K562 (cell line): ENCODE results near the gene NRG2. TPM values are rescaled to one million over a fixed set of nuclear protein-coding genes. Genes with fewer than 3 reads are reported as not detected.

Experiments
- ATAC-seq: fragments of 200-7000 bp; cut with Tn5 transposase; 3 replicates; pipeline ENCODE4 v1.9.1; 2020; ENCODE audit warnings: moderate library complexity
- BruUV-seq: library from RNA; stranded (reverse); fragments of 400-500 nt; replicated peaks from 2 replicates; lab custom pipeline; 2021; lab: Mats Ljungman, UMichigan
- CTCF ChIA-PET: fragments of 300-600 bp; formaldehyde crosslinking; extraction: SDS; loops from one replicate; lab custom pipeline; 2021; ENCODE audit warnings: low intra/inter-chr PET ratio; lab: Yijun Ruan, JAX
- POLR2A ChIA-PET: fragments of 300-600, 350-650 bp; sonication (Branson Sonifier 250); formaldehyde crosslinking; extraction: SDS; loops from one replicate; lab custom pipeline; 2021; ENCODE audit warnings: antibody characterized with exemption, inconsistent platforms; lab: Yijun Ruan, JAX
- DNase-seq, 4 experiments: peaks; one replicate each; pipeline versions ENCODE4 v3.0.0 to v3.0.0-alpha.2; 2011 to 2018; ENCODE audit warnings: low spot score in 3 of 4, mixed read lengths in 3 of 4; ENCODE audit errors: extremely low read depth in 1 of 4
- FAIRE-seq: peaks from 2 replicates; lab custom pipeline; 2011; peaks lifted over from hg19 to GRCh38; lab: Jason Lieb, UNC
- H2AFZ ChIP-seq: 2 replicates; pipeline ENCODE4 v1.6.0; 2011; ENCODE audit warnings: low read depth, low read length, control low read depth, inconsistent platforms
- H3K27ac ChIP-seq: fragments of 200-600 bp; 3 replicates; pipeline ENCODE4 v1.8.0; 2011; ENCODE audit warnings: low read depth, mild to moderate bottlenecking, control low read depth, inconsistent platforms, low read length, moderate library complexity, mixed read lengths; ENCODE audit errors: extremely low read depth
- H3K27me3 ChIP-seq, 2 experiments: fragments of 300-600 bp in 1 of 2; 2 replicates in 1 of 2; 3 replicates in 1 of 2; pipeline versions ENCODE4 v1.6.0 to v1.8.0; 2011; ENCODE audit warnings: inconsistent platforms in 2 of 2, low read length in 2 of 2, mild to moderate bottlenecking in 1 of 2, mixed read lengths in 1 of 2, moderate library complexity in 1 of 2; ENCODE audit not compliant: control insufficient read depth in 2 of 2, insufficient read depth in 2 of 2
- H3K36me3 ChIP-seq: fragments of 300-600 bp; 3 replicates; pipeline ENCODE4 v1.8.0; 2011; ENCODE audit warnings: mild to moderate bottlenecking, low read length, inconsistent platforms; ENCODE audit not compliant: control insufficient read depth, insufficient read depth
- H3K4me1 ChIP-seq, 2 experiments: fragments of 200-600 bp in 1 of 2; replicated peaks in 1 of 2; 2 replicates in 1 of 2; 3 replicates in 1 of 2; pipeline versions ENCODE4 v1.5.1 to v1.8.0; 2011; ENCODE audit warnings: inconsistent platforms in 2 of 2, low read length in 2 of 2, mild to moderate bottlenecking in 1 of 2, mixed read lengths in 1 of 2, moderate library complexity in 1 of 2; ENCODE audit not compliant: control insufficient read depth in 2 of 2, insufficient read depth in 2 of 2
- H3K4me2 ChIP-seq: 2 replicates; pipeline ENCODE4 v1.6.1; 2011; ENCODE audit warnings: low read length, control low read depth, inconsistent platforms, mixed read lengths; ENCODE audit not compliant: insufficient read depth
- H3K4me3 ChIP-seq: fragments of 200-600 bp; sonication (generic), shearing (Covaris generic); 2 replicates; pipeline ENCODE4 v1.5.1; 2016; ENCODE audit warnings: control low read depth, inconsistent platforms
- H3K79me2 ChIP-seq: fragments of 200-600 bp; 3 replicates; pipeline ENCODE4 v1.8.0; 2011; ENCODE audit warnings: low read length, inconsistent platforms; ENCODE audit not compliant: control insufficient read depth, insufficient read depth
- H3K9ac ChIP-seq, 2 experiments: 2 replicates each; pipeline versions ENCODE4 v1.6.0 to v1.6.1; 2011; ENCODE audit warnings: low read depth in 2 of 2, low read length in 2 of 2, control low read depth in 1 of 2, inconsistent platforms in 1 of 2, mild to moderate bottlenecking in 1 of 2, mixed read lengths in 1 of 2; ENCODE audit not compliant: insufficient read depth in 1 of 2
- H3K9me1 ChIP-seq: one replicate; pipeline ENCODE4 v1.6.0; 2011; ENCODE audit warnings: inconsistent platforms, mild to moderate bottlenecking, low read length, moderate library complexity; ENCODE audit not compliant: control insufficient read depth, insufficient read depth
- H3K9me3 ChIP-seq: replicated peaks from 2 replicates; pipeline ENCODE4 v1.5.1; 2011; ENCODE audit warnings: low read depth, low read length, inconsistent platforms; ENCODE audit not compliant: control insufficient read depth, insufficient read depth
- H4K20me1 ChIP-seq: replicated peaks from 2 replicates; pipeline ENCODE4 v1.6.1; 2011; ENCODE audit warnings: low read length, inconsistent platforms, mixed read lengths; ENCODE audit not compliant: control insufficient read depth, insufficient read depth
- CBX3 ChIP-seq, 2 experiments: IDR thresholded peaks; 1 replicate in 1 of 2; 2 replicates in 1 of 2; pipeline ENCODE4 v1.6.1; 2012; ENCODE audit warnings: inconsistent platforms in 2 of 2, low read length in 2 of 2, borderline replicate concordance in 1 of 2, control low read depth in 1 of 2
- GTF2A2 ChIP-seq: IDR thresholded peaks from 2 replicates; pipeline ENCODE4 v1.6.1; 2016; ENCODE audit warnings: mild to moderate bottlenecking, missing genetic modification characterization, missing compliant biosample characterization
- HSF4 ChIP-seq: fragments of 250-450 bp; sonication (Bioruptor Pico); IDR thresholded peaks from 2 replicates; pipeline ENCODE4 v2.1.2; 2022; ENCODE audit warnings: mild to moderate bottlenecking, moderate library complexity, borderline replicate concordance
- MAFF ChIP-seq: IDR thresholded peaks from 2 replicates; pipeline ENCODE4 v1.6.1; 2012; ENCODE audit warnings: low read length, improper control_type of control experiment
- PHF20 ChIP-seq: fragments of 450-650 bp; IDR thresholded peaks from 2 replicates; pipeline ENCODE4 v1.6.1; 2018; ENCODE audit not compliant: partially characterized antibody
- TBL1XR1 ChIP-seq, 2 experiments: IDR thresholded peaks; 2 replicates each; pipeline ENCODE4 v1.6.1; 2012; ENCODE audit warnings: improper control_type of control experiment in 2 of 2, low read length in 2 of 2, mild to moderate bottlenecking in 1 of 2
- ZNF140 ChIP-seq: fragments of 250-450 bp; sonication (Bioruptor Pico); IDR thresholded peaks from 2 replicates; pipeline ENCODE4 v1.8.0; 2021; ENCODE audit warnings: moderate library complexity, mild to moderate bottlenecking, inconsistent platforms
- ZNF263 ChIP-seq: sonication (generic); formaldehyde crosslinking; IDR thresholded peaks from 2 replicates; pipeline ENCODE4 v1.8.0; 2022; ENCODE audit warnings: mild to moderate bottlenecking, missing genetic modification reagents, borderline replicate concordance
- ZNF274 ChIP-seq: IDR thresholded peaks from 2 replicates; pipeline ENCODE4 v1.6.1; 2011; ENCODE audit warnings: low read depth, mild to moderate bottlenecking, low read length, moderate library complexity, borderline replicate concordance
- ZNF511 ChIP-seq: sonication (generic); formaldehyde crosslinking; IDR thresholded peaks from 2 replicates; pipeline ENCODE4 v1.8.0; 2022; ENCODE audit warnings: mild to moderate bottlenecking, missing genetic modification reagents
- ZNF785 ChIP-seq: fragments of 250-450 bp; sonication (Bioruptor Pico); IDR thresholded peaks from 2 replicates; pipeline ENCODE4 v1.4.0; 2020; ENCODE audit warnings: mild to moderate bottlenecking
- WGBS: fragments of 100-300 bp; shearing (Covaris generic); methylation state at CpG from one replicate; pipeline ENCODE4 v1.1.6; 2016; ENCODE audit warnings: low coverage, mixed read lengths; ENCODE audit not compliant: insufficient coverage; ENCODE audit errors: missing lambda C conversion rate; 5-methylcytosine and 5-hydroxymethylcytosine counted together
- in situ Hi-C: fragments of 300-500 bp; cut with MboI; formaldehyde crosslinking; loops from 4 replicates; pipeline ENCODE4 v1.15.0; 2018; ENCODE audit warnings: inconsistent platforms, mixed read lengths
- intact Hi-C: fragments of 100-400 bp; cut with micrococcal nuclease; formaldehyde crosslinking; loops from 2 replicates; pipeline ENCODE4 v1.14.2; 2022
- polyA plus RNA-seq, 8 experiments: library from polyadenylated mRNA; depleted of rRNA in 4 of 8; stranded (reverse) in 5 of 8; unstranded in 3 of 8; fragments of >200 nt; fragmentation: Nextera tagmentation in 2 of 8; fragmentation: Illumina TruSeq in 1 of 8; extraction: Ambion mirVana in 2 of 8; extraction: Trizol in 1 of 8; gene quantifications; 2 replicates each; pipeline versions ENCODE4 v1.2.1 to v1.2.3, GENCODE V29; 2011 to 2014; ENCODE audit warnings: inconsistent platforms in 1 of 8, missing spikeins in 1 of 8
- total RNA-seq, 7 experiments: library from RNA; depleted of rRNA in 6 of 7; stranded (reverse); fragments of >200 nt in 6 of 7; fragmentation: Illumina TruSeq in 2 of 7; extraction: Trizol in 2 of 7; gene quantifications; 2 replicates each; pipeline versions ENCODE4 v1.2.1 to v1.2.3, GENCODE V29; 2011 to 2021; ENCODE audit warnings: low replicate concordance in 1 of 7

Gene NRG2
- total and polyA plus RNA-seq, 9 of the 15 experiments (the other 6 are each of a cell fraction or from before 2014, with no cell fraction given), result not detected

- TF ChIP-seq ZNF785 (CRISPR knock-in tag), result no peak
Measured at GRCh38 chr5:139974661-139975060, 68.4 kb downstream of the NRG2 start (continued).

GRCh38 chr5:139971202-139971725 is 71.8 kb downstream of the NRG2 start:
- Histone ChIP-seq H3K79me2 (no peaks in the 10 kb centered on the region), H4K20me1 (no peaks in the 10 kb centered on the region), H3K4me2 (no peak overlapping the region), H3K9ac (no peak overlapping the region), H3K27me3 (peaks cover 0 to 21% of the 10 kb centered on the region in 2 experiments; a peak in 4 of 5 replicates), H3K36me3 (no peaks in the 10 kb centered on the region), H2AFZ (no peak overlapping the region), H3K4me1 (peaks cover 0 to 10% of the 10 kb centered on the region in 2 experiments; a peak in 1 of 5 replicates), H3K9me3 (no peaks in the 10 kb centered on the region), H3K4me3 (no peak overlapping the region), H3K27ac (no peak overlapping the region), H3K9me1 (no peaks in the 10 kb centered on the region)
- no peak for FAIRE-seq
- POLR2A ChIA-PET, result interaction anchor here (0.6 to 0.7 kb wide), 3 partner anchors 17 to 178 kb away, joined by 3 to 4 read pairs (median 3); no protein-coding TSS in a partner anchor
- in situ Hi-C loops (loop anchor here (5.0 kb wide), 1 partner anchor 184 kb away; no protein-coding TSS in a partner anchor), intact Hi-C loops (no loop called here)
- no peak for DNase-seq
- 2% methylated on average over 4 of the region's 4 CpGs for WGBS
- no TSS peak for BruUV-seq
- ATAC-seq, result no peak
- CTCF ChIA-PET, result no interaction called here
- no peak for TF ChIP-seq CBX3 (IDR thresholded peaks at IDR 0.05; ENCODE audit: borderline replicate concordance in 1 of 2, low read length in 2 of 2)
- no peak for TF ChIP-seq HSF4
- no peak for TF ChIP-seq TBL1XR1 (IDR thresholded peaks at IDR 0.05; ENCODE audit: low read length in 2 of 2)
- TF ChIP-seq ZNF140 (CRISPR knock-in tag), result no peak
- TF ChIP-seq PHF20, result no peak
- TF ChIP-seq ZNF263, result no peak
- no peak for TF ChIP-seq MAFF
- TF ChIP-seq ZNF274, result no peak
- TF ChIP-seq GTF2A2 (tag), result no peak
- no peak for TF ChIP-seq ZNF511 (CRISPR knock-in tag)
